Caco-2 (cell line): ENCODE results near the gene CTDSP2. TPM values are rescaled to one million over a fixed set of nuclear protein-coding genes. Genes with fewer than 3 reads are reported as not detected.
"Not testable (repeated sequence)": the region's sequence is repeated elsewhere in the genome, so short reads cannot be mapped to it uniquely, and the experiment has no call there.

Experiments
- BruUV-seq: library from RNA; stranded (reverse); fragments of 400-500 nt; replicated peaks from 2 replicates; lab custom pipeline; 2021; lab: Mats Ljungman, UMichigan
- CTCF ChIA-PET: fragments of 300-600 bp; sonication (Branson Sonifier 250); formaldehyde crosslinking; loops from one replicate; lab custom pipeline; 2022; ENCODE audit warnings: antibody characterized with exemption; lab: Charles Lee
- POLR2A ChIA-PET: fragments of 300-600 bp; sonication (Branson Sonifier 250); formaldehyde crosslinking; loops from one replicate; lab custom pipeline; 2022; ENCODE audit warnings: antibody characterized with exemption; lab: Charles Lee
- DNase-seq, 2 experiments: peaks; one replicate each; pipeline versions ENCODE4 v3.0.0 to v3.0.0-alpha.2; 2020 to 2022
- H3K27me3 ChIP-seq: replicated peaks from 2 replicates; pipeline ENCODE4 v1.6.0; 2011; ENCODE audit warnings: low read length; ENCODE audit not compliant: control insufficient read depth, insufficient read depth
- H3K36me3 ChIP-seq: 2 replicates; pipeline ENCODE4 v1.5.1; 2011; ENCODE audit warnings: low read length; ENCODE audit not compliant: control insufficient read depth, insufficient read depth
- H3K4me1 ChIP-seq: fragments of 250-450 bp; sonication (Bioruptor Pico); 2 replicates; pipeline ENCODE4 v1.5.1; 2020; ENCODE audit warnings: mild to moderate bottlenecking
- H3K4me3 ChIP-seq: 2 replicates; pipeline ENCODE4 v1.5.1; 2011; ENCODE audit warnings: low read depth, mild to moderate bottlenecking, control low read depth, low read length
- H3K9me3 ChIP-seq: fragments of 250-450 bp; sonication (Bioruptor Pico); 2 replicates; pipeline ENCODE4 v1.5.1; 2020; ENCODE audit warnings: mild to moderate bottlenecking, moderate library complexity
- H3K27ac Mint-ChIP-seq: one replicate; pipeline ENCODE4 v1.8.0; 2022; ENCODE audit warnings: mixed read lengths; ENCODE audit not compliant: unreplicated experiment
- H3K27me3 Mint-ChIP-seq: one replicate; pipeline ENCODE4 v1.8.0; 2022; ENCODE audit warnings: mixed read lengths; ENCODE audit not compliant: insufficient read depth, unreplicated experiment
- H3K36me3 Mint-ChIP-seq: one replicate; pipeline ENCODE4 v1.8.0; 2022; ENCODE audit warnings: mild to moderate bottlenecking, mixed read lengths; ENCODE audit not compliant: insufficient read depth, unreplicated experiment
- H3K4me1 Mint-ChIP-seq: one replicate; pipeline ENCODE4 v1.8.0; 2022; ENCODE audit warnings: low read depth, mixed read lengths; ENCODE audit not compliant: unreplicated experiment
- H3K4me3 Mint-ChIP-seq: one replicate; pipeline ENCODE4 v1.8.0; 2022; ENCODE audit warnings: mild to moderate bottlenecking, moderate library complexity, mixed read lengths; ENCODE audit not compliant: unreplicated experiment
- H3K9me3 Mint-ChIP-seq: one replicate; pipeline ENCODE4 v1.8.0; 2022; ENCODE audit warnings: mixed read lengths; ENCODE audit not compliant: unreplicated experiment
- CTCF ChIP-seq, 2 experiments: fragments of 200-600 bp in 1 of 2; IDR thresholded peaks; 1 replicate in 1 of 2; 2 replicates in 1 of 2; pipeline versions ENCODE4 v1.5.1 to v1.8.0; 2011 to 2022; ENCODE audit warnings: antibody characterized with exemption in 1 of 2, control low read depth in 1 of 2, inconsistent platforms in 1 of 2, low read depth in 1 of 2, low read length in 1 of 2, mild to moderate bottlenecking in 1 of 2, moderate library complexity in 1 of 2; ENCODE audit not compliant: insufficient read depth in 1 of 2, severe bottlenecking in 1 of 2, unreplicated experiment in 1 of 2
- intact Hi-C: fragments of 100-400 bp; cut with micrococcal nuclease; formaldehyde crosslinking; loops from one replicate; pipeline ENCODE4 v1.10.0; 2022; ENCODE audit not compliant: unreplicated experiment
- total RNA-seq: library from RNA; stranded (reverse); gene quantifications from 2 replicates; pipeline ENCODE4 v1.2.3, GENCODE V29; 2022

Gene CTDSP2
- total RNA-seq, 1 experiment from 2014 or later, result 117 TPM

GRCh38 chr12:57888409-57889157 is 42.1 kb upstream of the CTDSP2 start:
- H3K9me3 Mint-ChIP-seq, result no peaks in the 10 kb centered on the region
- H3K4me3 Mint-ChIP-seq, result peak overlapping the region; percentile 11
- no peak for DNase-seq
- H3K27me3 Mint-ChIP-seq, result no peaks in the 10 kb centered on the region
- intact Hi-C loops, result no loop called here
- H3K36me3 Mint-ChIP-seq, result no peaks in the 10 kb centered on the region
- CTCF ChIA-PET, result interaction anchor here (0.5 kb wide), 1 partner anchor 71 kb away, joined by 6 read pairs; no protein-coding TSS in a partner anchor
- Histone ChIP-seq H3K4me1 (peaks cover 6% of the 10 kb centered on the region; the same call in 1 of the 2 replicates), H3K36me3 (no peaks in the 10 kb centered on the region), H3K27me3 (no peaks in the 10 kb centered on the region), H3K9me3 (0 out of 2 replicates have a peak, but pooled peaks cover 3% of the 10 kb centered on the region), H3K4me3 (no peak overlapping the region)
- BruUV-seq, result no TSS peak
- H3K27ac Mint-ChIP-seq, result no peak overlapping the region
- POLR2A ChIA-PET, result no interaction called here
- no peak for TF ChIP-seq CTCF (IDR thresholded peaks at IDR 0.05; ENCODE audit: insufficient read depth in 1 of 2, low read depth in 1 of 2, low read length in 1 of 2, severe bottlenecking in 1 of 2, unreplicated experiment in 1 of 2)
- H3K4me1 Mint-ChIP-seq, result peaks cover 6% of the 10 kb centered on the region

- H3K9me3 Mint-ChIP-seq, result no peaks in the 10 kb centered on the region
- intact Hi-C loops, result no loop called here
- no peak overlapping the region for H3K4me3 Mint-ChIP-seq
- CTCF ChIA-PET, result no interaction called here
- H3K4me1 Mint-ChIP-seq, result peaks cover 6% of the 10 kb centered on the region
- H3K36me3 Mint-ChIP-seq, result no peaks in the 10 kb centered on the region
- no peaks in the 10 kb centered on the region for H3K27me3 Mint-ChIP-seq
- no TSS peak for BruUV-seq
- Histone ChIP-seq H3K9me3 (0 out of 2 replicates have a peak, but pooled peaks cover 3% of the 10 kb centered on the region), H3K36me3 (no peaks in the 10 kb centered on the region), H3K4me3 (no peak overlapping the region), H3K27me3 (no peaks in the 10 kb centered on the region), H3K4me1 (0 out of 2 replicates have a peak, but pooled peaks cover 5% of the 10 kb centered on the region)
- DNase-seq, result no peak
- POLR2A ChIA-PET, result no interaction called here
- TF ChIP-seq CTCF (IDR thresholded peaks at IDR 0.05; ENCODE audit: insufficient read depth in 1 of 2, low read depth in 1 of 2, low read length in 1 of 2, severe bottlenecking in 1 of 2, unreplicated experiment in 1 of 2), result no peak
- no peak overlapping the region for H3K27ac Mint-ChIP-seq
These were observed 41.3 kb upstream of the CTDSP2 start for GRCh38 chr12:57887631-57888408.

GRCh38 chr12:57886964-57887363 is 40.4 kb upstream of the CTDSP2 start:
- H3K4me1 Mint-ChIP-seq, CTCF ChIA-PET, H3K9me3 ChIP-seq, H3K27ac Mint-ChIP-seq, H3K4me3 ChIP-seq, H3K4me3 Mint-ChIP-seq, intact Hi-C loops, POLR2A ChIA-PET, H3K36me3 ChIP-seq, H3K9me3 Mint-ChIP-seq, BruUV-seq, H3K27me3 ChIP-seq, H3K36me3 Mint-ChIP-seq, H3K4me1 ChIP-seq, DNase-seq, H3K27me3 Mint-ChIP-seq: not testable (repeated sequence)
